CD4-positive, alpha-beta T cell treated with Interleukin-12 subunit alpha and Interleukin-12 subunit beta, for 1 hour (primary cell): ENCODE results near the gene G6PC2.
A peak's percentile ranks its signal among the peaks of the same experiment; 100 is the strongest.
"Not testable (repeated sequence)": the region's sequence is repeated elsewhere in the genome, so short reads cannot be mapped to it uniquely, and the experiment has no call there.

Experiments
- DNase-seq: peaks from one replicate; pipeline ENCODE4 v3.0.0-alpha.2; 2020

G6PC2 gene

GRCh38 chr2:168907940-168908662, 7.0 kb downstream of the G6PC2 start:
- DNase-seq: no peak

GRCh38 chr2:168910330-168910729, 9.2 kb downstream of the G6PC2 start:
- no peak for DNase-seq

- no peak for DNase-seq
Observed at GRCh38 chr2:168912466-168912865, 11.4 kb downstream of the G6PC2 start.

- DNase-seq: no peak
Observed at GRCh38 chr2:168912901-168913369, 11.8 kb downstream of the G6PC2 start.

- DNase-seq: no peak
Observed at GRCh38 chr2:168913495-168913894, 12.4 kb downstream of the G6PC2 start.

GRCh38 chr2:168915441-168916330, 14.6 kb downstream of the G6PC2 start:
- DNase-seq: no peak

GRCh38 chr2:168916331-168916675, 15.2 kb downstream of the G6PC2 start:
- no peak for DNase-seq

- DNase-seq: peak; percentile 51
Observed at GRCh38 chr2:168920504-168921157, 19.5 kb downstream of the G6PC2 start.

GRCh38 chr2:168926621-168927386, 25.7 kb downstream of the G6PC2 start:
- DNase-seq: no peak

- DNase-seq: no peak
Observed at GRCh38 chr2:168928113-168928831, 27.2 kb downstream of the G6PC2 start.

GRCh38 chr2:168929031-168929430, 27.9 kb downstream of the G6PC2 start:
- DNase-seq: no peak

- no peak for DNase-seq
Observed at GRCh38 chr2:168930242-168930641, 29.2 kb downstream of the G6PC2 start.

GRCh38 chr2:168932174-168932573, 31.1 kb downstream of the G6PC2 start:
- not testable (repeated sequence) for DNase-seq

- DNase-seq: no peak
Observed at GRCh38 chr2:168934826-168935225, 33.7 kb downstream of the G6PC2 start.

GRCh38 chr2:168935810-168936581, 34.9 kb downstream of the G6PC2 start:
- no peak for DNase-seq

GRCh38 chr2:168939061-168939460, 38.0 kb downstream of the G6PC2 start:
- DNase-seq: no peak

- DNase-seq: no peak
Observed at GRCh38 chr2:168939918-168940317, 38.8 kb downstream of the G6PC2 start.

GRCh38 chr2:168941297-168941696, 40.2 kb downstream of the G6PC2 start:
- DNase-seq: no peak

- DNase-seq: no peak
Observed at GRCh38 chr2:168944065-168944464, 43.0 kb downstream of the G6PC2 start.

GRCh38 chr2:168945508-168945907, 44.4 kb downstream of the G6PC2 start:
- no peak for DNase-seq

- DNase-seq: peak; percentile 20
Observed at GRCh38 chr2:168948621-168949212, 47.6 kb downstream of the G6PC2 start.
